GM13976 (cell line): ENCODE results near the gene BHLHE41.
A peak's percentile ranks its signal among the peaks of the same experiment; 100 is the strongest.

Experiments
- DNase-seq: peaks from one replicate; pipeline ENCODE4 v3.0.0; 2012; ENCODE audit warnings: low spot score
- in situ Hi-C: fragments of 300-500 bp; cut with MboI; formaldehyde crosslinking; loops from one replicate; pipeline ENCODE4 v1.12.0; 2022; ENCODE audit warnings: low sequenced_read_pairs, mixed read lengths, inconsistent platforms; ENCODE audit not compliant: unreplicated experiment
- TF ChIP-seq, protein P1 (sequence below): IDR thresholded peaks from 2 replicates; pipeline ENCODE4 v1.5.1; 2012; ENCODE audit warnings: borderline replicate concordance, mild to moderate bottlenecking; ENCODE audit not compliant: insufficient read depth; ENCODE audit errors: extremely low read depth, missing control alignments, control extremely low read depth

The BHLHE41 gene

GRCh38 chr12:26128168-26128567 is 3.3 kb upstream of the BHLHE41 start:
- no peak for DNase-seq
- in situ Hi-C loops, result no loop called here
- TF ChIP-seq, protein P1, sequence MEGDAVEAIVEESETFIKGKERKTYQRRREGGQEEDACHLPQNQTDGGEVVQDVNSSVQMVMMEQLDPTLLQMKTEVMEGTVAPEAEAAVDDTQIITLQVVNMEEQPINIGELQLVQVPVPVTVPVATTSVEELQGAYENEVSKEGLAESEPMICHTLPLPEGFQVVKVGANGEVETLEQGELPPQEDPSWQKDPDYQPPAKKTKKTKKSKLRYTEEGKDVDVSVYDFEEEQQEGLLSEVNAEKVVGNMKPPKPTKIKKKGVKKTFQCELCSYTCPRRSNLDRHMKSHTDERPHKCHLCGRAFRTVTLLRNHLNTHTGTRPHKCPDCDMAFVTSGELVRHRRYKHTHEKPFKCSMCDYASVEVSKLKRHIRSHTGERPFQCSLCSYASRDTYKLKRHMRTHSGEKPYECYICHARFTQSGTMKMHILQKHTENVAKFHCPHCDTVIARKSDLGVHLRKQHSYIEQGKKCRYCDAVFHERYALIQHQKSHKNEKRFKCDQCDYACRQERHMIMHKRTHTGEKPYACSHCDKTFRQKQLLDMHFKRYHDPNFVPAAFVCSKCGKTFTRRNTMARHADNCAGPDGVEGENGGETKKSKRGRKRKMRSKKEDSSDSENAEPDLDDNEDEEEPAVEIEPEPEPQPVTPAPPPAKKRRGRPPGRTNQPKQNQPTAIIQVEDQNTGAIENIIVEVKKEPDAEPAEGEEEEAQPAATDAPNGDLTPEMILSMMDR, result no peak

- TF ChIP-seq, protein P1, result no peak
- DNase-seq, result no peak
- in situ Hi-C loops, result no loop called here
Observed at GRCh38 chr12:26127404-26127803, 2.6 kb upstream of the BHLHE41 start.

DNA sequence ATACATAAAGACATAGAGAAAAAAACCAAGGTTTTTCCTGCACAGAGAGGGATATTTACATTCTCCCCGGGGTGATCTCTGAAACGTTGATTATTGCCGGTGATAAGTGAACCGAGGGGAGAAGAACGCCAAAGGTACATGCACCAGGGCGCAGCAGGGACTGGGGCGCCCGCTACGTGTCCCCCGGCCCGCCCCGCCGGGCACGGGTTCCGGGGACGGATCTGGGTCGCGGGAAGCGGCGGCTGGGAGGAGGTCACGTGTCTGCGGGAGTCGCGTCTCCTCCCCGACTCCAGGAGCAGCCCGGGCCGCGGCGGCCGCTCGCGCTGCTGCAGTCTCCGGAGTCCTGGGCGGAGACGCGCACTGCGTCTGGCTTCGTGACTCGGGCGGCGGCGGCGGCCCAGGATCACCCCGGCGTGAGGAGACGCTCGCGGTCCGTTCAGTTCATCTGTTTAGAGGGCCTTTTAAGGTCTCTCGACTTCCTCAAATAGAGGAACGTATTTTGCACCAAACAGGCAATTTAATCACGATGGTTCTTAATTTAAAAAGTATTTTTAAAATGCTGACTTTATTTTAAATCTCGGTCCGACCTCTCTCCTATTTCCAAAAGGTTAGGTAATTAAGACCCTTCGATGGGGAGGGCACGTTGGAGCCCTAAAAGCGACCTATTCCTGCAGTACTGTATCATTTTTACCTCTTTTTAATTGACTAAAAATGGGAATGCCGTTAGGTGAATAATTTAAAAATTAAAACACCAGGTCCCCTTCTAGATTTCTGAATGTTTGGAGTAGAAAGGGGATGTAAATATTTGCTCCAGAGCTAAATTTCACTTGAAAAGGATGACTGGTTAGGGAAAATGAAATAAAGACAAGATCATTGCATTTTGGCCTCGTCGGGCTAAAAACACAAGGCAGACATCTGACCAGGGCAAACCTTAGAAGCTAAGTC is 1.8 kb upstream of the BHLHE41 start:
- peak; percentile 68 for DNase-seq
- in situ Hi-C loops, result no loop called here
- TF ChIP-seq, protein P1, result no peak

DNA sequence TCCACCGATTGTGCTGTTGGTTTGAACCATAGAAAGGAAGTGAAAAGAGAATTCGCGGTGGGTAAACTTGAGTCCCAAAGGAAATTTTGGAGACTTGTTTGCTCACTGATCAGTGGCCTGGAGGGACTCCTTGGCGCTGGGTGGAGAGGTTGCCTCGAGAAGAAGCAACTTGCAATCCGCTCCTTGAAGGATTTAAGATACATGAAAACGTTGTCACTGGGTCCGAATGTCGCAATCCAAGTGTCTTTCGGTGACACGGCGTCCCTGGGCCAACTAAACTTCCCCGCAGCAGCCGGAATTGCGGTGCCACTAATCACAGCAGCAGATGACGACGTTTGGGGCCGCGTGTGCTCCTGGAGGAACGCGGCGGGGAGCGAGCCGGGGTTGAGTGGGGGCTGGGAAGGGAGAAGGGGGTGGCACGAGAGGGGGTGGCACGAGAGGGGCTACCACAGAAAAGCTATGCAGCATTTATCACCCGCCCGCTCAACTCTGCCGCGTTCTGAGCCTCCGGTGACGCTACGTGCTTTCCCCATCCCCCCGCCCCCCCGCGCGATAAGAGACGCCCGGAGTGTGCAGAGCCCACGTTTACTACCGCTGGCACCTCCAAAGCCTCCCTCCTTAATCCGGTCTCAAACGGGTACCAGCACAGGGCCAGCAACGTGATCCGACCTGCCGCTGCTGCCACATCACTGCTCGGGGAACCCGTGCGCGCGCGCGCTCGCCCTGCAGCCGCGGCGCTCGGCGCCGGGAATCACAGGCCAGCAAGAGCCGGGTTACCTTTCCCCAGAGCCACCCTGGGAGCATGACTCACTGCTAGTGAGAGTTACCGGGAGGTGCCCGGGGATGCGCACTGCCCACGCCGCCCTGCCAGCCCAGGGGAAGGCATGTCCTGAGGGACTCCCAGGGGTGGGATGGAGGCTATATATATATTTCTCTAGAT is 833 bp upstream of the BHLHE41 start:
- in situ Hi-C loops, result no loop called here
- DNase-seq, result peak; percentile 51
- TF ChIP-seq, protein P1, result no peak

DNA sequence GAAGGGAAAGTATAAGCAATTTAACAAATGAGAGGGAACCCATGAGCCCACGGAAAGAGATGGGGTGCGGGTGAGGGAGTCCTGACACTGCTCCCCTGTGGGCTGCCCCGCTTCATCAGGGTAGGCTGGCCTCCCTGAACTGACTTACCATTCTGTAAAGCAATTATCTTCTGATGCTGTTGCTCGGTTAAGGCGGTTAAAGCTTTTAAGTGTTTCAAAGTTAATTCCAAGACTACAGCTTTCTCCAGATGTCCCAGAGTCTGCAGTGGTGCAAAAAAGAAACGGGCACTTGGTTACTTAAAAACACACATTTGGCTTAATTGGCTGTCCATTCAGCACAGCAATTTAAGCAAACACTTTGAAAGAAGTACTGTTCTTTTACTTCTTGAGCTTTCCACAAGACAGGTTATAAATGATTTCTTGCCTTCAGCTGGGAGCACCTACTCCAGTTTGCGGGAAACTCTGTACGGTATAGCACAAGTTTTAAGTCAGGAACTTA is 1.3 kb downstream of the BHLHE41 start:
- no peak for DNase-seq
- TF ChIP-seq, protein P1, result no peak
- in situ Hi-C loops, result loop anchor here (25.0 kb wide), 1 partner anchor 739 kb away; no protein-coding TSS in a partner anchor
